NCI-H2171 (cell line): Measurements from ENCODE around the gene TAP2.
"Not testable (repeated sequence)": the region's sequence is repeated elsewhere in the genome, so short reads cannot be mapped to it uniquely, and the experiment has no call there.

Experiments used
- DNase-seq: peaks from one replicate; lab custom pipeline; 2025; lab: John Stamatoyannopoulos, UW

Gene TAP2

GRCh38 chr6:32838114-32838958 lies at the start of gene TAP2:
Gene TAP2, minus strand, starts transcription at chr6:32838739. Its CDS starts 506 bp downstream, at chr6:32838233.
- DNase-seq, result peak; percentile 76

DNA sequence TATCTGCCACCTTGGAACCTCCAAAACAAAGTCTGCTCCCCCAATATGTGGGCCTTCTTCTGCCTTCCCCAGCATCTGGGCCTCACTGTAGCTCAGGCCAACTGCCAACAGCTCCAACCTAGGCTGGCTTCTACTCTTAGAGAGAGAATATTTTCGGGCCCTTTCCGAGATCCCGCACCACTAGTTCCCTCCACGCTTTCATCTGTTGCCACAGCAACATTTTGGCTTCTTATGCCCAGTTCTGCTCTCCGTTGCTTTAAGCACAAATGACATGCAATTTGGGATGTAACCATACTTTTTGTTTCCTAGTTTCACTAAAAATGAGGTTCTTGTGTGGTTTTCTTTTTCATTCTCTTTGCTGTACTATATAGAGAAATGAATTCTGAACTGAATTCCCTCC lies 49.1 kb upstream of the TAP2 start:
- no peak for DNase-seq

DNA sequence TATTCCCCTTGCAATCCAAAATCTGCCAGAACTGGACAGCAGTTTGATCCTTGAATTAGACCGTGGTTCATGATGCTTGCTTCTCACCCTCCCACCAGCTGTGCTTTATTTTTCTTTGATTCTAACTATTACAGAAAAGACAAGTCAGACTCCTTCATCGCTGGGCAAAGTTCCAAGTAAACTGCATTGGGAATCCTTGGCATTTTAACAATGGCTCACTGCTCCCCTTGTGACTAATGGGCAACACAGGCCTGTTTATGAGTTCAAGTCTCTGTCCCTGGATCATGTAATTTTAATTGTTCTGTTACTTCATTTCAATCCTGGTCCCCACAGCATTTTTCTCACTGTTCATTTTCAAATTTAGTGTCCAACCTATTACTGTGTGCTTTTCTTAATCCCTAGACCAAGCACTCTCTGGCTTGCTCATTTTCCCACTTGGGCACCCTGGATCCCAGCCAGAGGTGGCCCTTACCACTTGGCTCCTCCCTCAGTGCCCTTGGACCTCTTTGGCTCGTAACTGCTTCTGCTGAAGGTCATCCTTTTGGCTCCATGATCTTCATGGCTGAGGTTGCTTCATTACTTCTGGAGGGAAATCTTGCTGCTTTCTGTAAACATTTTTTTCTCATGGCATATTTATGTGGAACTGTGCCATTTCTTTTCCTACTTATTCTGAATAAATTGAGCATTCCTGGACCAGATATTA lies 48.3 kb upstream of the TAP2 start:
- peak; percentile 18 for DNase-seq

DNA sequence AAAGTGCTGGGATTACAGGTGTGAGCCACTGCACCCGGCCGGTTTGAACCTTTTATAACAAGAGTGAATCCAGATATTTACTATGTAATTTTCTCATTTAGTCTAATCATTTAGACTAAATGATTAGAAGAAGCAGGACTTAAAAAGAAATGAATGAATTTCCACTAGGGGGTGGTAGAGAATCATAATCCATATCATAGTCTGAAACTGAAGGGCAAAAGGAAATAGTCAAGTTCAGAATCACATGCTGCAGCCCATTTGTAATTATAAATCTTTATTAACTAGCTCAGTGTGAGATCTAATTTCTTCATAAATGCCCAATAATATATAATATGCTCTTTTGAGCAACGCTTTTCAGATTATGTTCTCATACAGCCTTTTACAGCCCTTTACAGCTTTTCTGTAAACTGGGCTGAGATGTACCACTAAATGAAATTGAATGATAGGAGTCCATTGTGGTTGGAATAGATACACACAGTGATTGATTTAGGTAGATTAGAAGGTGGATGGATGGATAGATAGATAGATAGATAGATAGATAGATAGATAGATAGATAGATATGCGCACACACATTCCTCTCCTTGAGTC lies 47.3 kb upstream of the TAP2 start:
- peak; percentile 54 for DNase-seq

DNA sequence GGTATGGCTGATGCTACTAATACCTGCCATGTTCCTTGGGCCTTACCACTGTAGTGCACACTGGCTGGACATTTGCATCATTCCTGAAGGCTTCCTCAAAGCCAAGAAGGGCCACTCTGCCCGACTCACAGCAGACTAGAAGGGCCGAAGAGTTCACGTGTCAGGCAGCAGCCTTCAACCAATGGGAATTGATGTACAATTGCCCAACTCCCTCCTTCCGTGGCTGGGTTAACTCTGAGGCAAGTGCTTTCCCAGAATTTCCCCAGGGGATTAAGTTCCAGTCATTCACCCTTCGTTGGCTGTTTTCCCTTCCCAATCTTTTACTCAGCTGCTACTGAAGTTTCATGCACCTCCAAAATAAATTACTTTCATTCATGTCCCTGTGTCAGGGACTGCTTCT lies 45.2 kb upstream of the TAP2 start:
- DNase-seq, result no peak

GRCh38 chr6:32882879-32883250 lies 44.3 kb upstream of the TAP2 start:
- DNase-seq, result no peak

DNA sequence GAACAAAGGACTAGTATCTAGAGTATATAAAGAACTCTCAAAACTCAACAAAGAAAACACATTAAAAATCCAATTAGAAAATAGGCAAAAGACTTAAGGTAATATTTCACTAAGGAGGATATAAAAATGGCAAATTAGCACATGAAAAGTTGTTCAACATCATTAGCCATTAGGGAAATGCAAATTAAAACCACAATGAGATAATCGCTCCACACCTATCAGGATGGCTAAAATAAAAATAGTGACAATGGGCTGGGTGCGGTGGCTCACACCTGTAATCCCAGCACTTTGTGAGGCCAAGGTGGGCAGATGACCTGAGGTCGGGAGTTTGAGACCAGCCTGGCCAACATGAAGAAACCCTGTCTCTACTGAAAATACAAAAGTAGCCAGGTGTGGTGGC lies 42.4 kb upstream of the TAP2 start:
- DNase-seq, result not testable (repeated sequence)

- DNase-seq, result no peak
These were observed 41.2 kb upstream of the TAP2 start for GRCh38 chr6:32879691-32880090.

DNA sequence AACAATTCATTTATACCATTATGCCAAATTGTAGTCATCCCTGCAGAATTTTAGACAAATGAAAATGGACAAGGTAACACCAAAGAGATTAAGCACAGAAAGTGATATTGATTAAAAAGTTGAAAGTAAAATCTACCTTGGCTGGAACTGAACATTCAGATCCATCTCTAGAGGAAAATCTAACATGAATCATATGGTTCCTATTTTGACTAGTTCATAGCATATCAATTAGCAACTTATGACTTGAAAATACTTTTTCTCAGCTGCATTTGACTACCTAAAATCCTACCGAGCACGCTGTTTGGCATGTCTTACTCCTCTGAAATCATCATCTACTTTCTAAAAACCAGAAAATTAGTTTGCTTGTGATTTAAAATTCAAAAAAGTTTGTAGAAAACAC lies 38.1 kb upstream of the TAP2 start:
- DNase-seq, result no peak

GRCh38 chr6:32873947-32874346 lies 35.4 kb upstream of the TAP2 start:
- not testable (repeated sequence) for DNase-seq

DNA sequence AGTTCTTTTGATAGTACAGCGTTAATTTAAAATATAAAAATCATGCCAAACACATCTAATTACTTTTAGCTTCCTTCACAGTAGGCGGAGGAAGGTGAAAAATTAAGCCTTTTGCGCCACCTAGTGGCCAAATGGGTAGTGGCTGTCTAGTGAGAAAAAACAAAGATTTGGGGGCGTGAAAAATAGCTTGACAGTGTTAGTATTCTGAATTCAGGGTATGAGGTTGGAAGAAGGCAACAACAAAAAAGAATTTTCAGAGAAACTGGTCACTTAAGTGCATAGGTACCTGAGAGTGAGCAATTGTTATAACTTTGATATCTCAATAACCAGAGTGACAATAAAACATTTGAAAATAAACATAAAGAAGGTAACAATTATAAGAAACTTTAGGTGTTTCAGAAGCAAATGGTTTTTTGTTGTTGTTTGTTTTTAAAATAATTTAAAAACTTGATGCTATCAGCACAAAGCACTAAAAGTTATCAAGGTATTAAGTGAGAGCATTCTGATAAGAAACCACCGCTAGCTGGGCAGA lies 29.8 kb upstream of the TAP2 start:
- peak; percentile 9 for DNase-seq

DNA sequence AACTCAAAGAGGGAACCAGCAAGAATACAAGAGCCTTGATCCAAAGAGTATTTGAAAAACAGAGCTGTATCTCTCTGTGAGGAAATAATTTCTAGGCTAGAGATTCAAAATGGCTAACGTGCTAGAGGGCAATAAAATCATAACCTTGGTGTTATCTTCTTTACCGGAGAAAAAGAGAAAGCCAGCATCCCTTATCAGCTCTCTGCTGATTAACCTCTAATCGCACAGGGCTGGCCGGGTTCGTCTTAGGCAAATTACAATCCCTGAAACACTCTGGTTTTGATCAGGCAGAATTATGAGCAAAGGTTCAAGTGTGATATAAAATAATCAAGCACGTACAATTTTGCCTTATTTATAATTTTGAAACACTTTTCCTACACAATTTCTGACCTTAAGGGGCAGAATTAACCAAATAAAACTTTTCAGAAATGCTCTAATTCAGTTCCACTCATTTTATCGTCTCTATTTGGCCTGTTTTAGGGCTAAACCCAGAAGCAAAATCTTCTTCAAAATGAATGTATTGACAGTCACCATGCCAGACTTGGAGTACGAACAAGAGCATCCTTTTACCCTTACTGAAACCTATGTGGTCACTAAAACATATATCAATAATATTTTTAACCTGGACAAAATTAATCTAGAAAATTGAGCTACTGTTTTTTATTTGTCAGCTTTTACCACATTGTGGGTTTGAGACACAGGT lies 29.2 kb upstream of the TAP2 start:
- no peak for DNase-seq

- DNase-seq, result no peak
These were observed 28.5 kb upstream of the TAP2 start for GRCh38 chr6:32867022-32867477.

GRCh38 chr6:32865724-32866443 lies 27.3 kb upstream of the TAP2 start:
- DNase-seq, result no peak

DNA sequence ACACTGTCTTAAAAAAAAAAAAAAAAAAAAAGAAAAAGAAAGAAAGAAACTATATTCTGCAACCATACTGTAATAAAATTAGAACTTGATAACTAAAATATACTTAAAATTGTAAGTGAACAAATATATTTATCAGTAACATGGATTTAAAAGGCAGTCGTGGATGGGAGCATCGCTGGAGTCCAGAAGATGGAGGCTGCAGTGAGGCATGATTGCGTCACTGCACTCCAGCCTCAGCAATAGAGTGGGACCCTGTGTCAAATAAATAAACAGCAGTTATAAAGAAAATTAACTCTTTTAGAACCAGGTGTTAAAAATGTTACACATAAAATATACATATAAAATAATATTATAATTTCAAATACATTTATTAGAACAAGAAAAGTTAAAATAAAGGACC lies 24.2 kb upstream of the TAP2 start:
- DNase-seq, result no peak

DNA sequence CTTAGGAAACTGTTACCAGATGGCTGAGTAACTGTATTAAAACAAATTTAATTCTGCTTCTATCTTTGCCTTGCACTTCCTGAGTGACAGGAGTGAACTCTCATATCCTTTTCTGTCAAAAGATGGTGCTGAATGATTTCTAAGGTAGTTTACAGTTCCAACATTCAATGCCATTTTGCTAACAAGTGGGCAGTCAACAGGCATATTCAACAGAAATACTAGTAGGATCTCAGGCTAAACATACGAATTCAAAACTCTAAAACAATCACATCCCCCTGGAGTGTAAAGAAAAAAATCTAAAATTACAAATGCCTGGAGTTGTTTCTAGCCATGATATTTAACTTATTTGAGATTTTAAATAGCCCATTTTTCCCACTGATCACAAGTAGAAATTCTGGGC lies 22.1 kb upstream of the TAP2 start:
- no peak for DNase-seq

GRCh38 chr6:32858194-32858593 lies 19.7 kb upstream of the TAP2 start:
- no peak for DNase-seq

- no peak for DNase-seq
These were observed 18.8 kb upstream of the TAP2 start for GRCh38 chr6:32857156-32857891.

DNA sequence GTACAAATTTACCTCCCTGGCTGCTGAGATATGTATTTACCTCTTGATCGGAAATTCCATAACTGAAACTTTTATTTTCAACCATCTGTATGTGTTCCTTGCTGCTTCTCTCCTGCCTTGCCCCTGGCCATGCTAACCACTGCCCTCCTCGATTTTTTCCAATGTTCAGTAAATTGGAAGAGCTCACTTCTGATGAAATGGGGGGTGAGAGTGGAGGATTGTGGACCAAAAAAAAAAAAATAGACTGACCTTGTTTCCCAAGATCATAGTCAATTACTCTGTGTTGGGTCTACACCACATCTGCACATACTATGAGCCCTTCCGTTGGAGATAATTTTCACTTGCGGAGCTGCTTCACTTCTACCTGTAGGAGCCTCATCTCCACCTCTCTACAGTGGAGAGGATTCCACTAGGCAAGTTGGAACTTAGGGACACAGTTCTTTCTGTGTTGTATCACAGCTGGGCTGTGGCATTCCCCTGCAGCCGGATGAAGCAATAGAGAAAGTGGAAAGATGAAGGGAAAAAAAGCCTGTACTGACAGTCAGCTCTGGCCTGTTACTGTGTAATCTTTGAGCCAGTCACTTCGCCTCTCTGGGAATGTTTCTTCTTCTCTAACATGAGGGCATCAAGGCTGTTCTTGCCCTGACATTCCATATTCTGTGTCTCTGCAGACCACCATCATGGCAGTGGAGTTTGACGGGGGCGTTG lies 17.1 kb upstream of the TAP2 start:
- no peak for DNase-seq
